Activated CD4-positive, alpha-beta T cell treated with anti-CD3 and anti-CD28 coated beads, Interleukin-2, amount 50 U/mL, for 4 hours (primary cell): ENCODE measurements around the gene NXPH3.
A peak's percentile ranks its signal among the peaks of the same experiment; 100 is the strongest.
"Not testable (repeated sequence)": the region's sequence is repeated elsewhere in the genome, so short reads cannot be mapped to it uniquely, and the experiment has no call there.

ENCODE experiments used
- DNase-seq, 2 experiments: peaks; one replicate each; pipeline ENCODE4 v3.0.0-alpha.2; 2020

Gene NXPH3

DNA sequence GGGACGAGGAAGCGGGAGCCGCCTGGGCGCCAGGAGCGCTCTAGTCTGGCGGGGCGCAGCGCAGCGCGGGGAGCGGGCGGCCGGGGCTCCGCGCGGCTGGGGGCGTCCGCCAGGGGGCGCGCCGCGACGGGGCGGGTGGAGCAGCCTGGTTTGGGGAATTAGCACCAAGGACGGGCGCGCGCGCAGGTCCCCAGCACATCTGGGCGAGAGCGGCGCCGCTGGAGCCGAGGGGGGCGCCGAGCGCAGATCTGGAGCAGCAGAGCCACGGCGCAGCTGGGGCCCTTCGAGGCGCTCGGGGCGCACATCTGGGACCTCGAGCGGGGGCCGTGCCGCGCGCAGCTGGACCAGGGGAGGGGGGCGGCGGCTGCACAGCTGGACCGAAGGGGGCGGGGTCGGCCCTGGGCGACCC is at the start of gene NXPH3:
Gene NXPH3, plus strand, starts transcription at position 193 of the 409 bp plus-strand sequence. CDS start 349 bp downstream, outside the sequence.
- peak; percentile 48 to 50 for DNase-seq

DNA sequence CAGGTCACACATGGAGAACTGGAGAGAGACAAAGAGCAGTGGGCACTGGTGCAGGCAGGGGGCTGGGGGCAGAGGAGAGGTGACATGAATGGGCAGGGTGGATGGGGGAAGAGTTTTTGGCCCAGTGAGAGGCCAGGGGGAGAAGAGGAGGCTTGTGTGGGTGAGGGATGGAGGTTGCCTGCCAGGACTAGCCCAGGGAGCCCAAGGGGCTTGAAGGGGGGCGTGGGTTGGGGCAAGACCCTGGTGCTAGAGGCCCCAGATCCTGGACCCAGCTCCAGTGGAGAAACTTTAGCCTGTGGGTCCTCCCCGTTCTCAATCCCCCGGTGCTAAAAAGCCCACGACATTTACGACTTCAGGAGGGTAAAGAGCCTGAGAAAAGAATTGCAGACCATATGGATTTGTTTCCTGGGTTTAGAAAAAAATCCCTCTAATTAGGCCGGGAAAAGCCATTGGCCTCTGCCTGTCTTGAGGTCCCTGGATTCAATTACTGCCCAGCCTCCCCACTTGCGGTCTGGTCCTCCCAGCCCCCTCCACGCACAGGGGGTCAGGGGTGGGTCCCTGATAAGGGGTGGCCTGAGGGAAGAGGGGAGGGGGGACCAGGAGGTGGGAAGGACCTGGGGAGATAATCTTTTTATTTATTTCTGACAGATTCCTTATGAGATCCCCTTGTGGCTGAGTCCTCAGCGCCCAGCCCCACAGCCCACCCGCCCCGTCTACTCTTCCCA is 47.6 kb upstream of the NXPH3 start:
- DNase-seq, result no peak

GRCh38 chr17:49528966-49529365 is 46.7 kb upstream of the NXPH3 start:
- DNase-seq, result no peak

DNA sequence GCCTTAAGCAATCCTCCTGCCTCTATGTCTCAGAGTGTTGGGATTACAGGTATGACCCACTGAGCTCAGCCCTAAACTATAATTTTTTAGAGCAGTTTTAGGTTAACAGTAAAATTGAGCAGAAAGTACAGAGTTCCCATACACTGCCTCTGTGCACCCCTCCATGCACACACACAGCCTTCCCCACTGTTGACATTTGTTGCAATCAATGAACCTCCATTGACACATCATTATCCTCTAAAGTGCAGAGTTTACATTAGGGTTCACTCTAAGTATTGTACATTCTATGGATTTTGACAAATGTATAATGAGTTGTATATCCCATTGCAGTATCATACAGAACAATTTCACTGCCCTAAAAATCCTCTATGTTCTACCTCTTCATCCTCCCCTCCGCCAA is 45.6 kb upstream of the NXPH3 start:
- DNase-seq, result no peak

DNA sequence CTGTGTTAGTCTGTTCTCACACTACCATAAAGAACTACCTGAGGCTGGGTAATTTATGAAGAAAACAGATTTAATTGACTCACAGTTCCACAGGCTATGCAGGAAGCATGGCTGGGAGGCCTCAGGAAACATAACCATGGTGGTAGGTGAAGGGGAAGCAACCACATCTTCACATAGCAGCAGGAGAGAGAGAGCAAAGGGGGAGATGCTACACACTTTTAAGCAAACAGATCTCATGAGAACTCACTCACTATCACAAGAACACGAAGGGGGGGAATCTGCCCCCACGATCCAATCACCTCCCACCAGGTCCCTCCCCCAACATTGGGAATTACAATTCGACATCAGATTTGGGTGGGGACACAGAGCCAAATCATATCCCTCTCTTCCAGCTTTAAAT is 31.8 kb upstream of the NXPH3 start:
- no peak for DNase-seq

DNA sequence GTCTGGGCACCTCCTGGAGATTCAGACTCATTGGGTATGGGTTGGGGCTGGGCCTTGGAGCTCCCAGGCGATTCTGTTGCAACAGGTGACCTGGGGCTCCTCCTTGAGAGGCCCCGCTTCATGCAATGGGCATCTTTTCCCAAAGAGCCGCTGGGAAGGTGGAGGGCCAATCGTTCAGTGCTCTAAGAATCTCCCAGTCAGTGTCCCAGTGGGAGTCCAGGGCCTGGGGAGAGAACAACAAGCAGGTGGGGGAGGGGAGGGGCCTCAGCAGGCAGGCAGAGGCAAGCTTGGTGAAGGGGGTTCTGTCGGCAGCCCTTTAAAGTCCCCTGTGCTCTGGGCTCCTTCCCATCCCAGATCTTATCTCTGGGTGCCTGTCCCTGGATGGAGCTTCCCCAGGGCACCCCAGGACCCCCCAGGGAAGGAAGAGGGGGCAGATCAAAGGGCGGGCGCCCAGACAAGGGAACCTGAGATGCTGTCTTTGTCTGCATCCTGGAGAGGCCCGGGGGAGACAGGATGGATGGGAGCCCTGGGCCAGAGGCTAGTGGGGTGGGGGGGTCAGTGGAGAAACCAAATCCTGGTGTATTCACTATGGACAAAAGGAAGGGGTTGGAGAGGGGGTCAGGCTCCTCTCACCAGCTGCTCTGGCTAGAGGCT is 30.5 kb upstream of the NXPH3 start:
- no peak for DNase-seq

- DNase-seq, result no peak
Observed at GRCh38 chr17:49545806-49546545, 29.7 kb upstream of the NXPH3 start.

- no peak for DNase-seq
Observed at GRCh38 chr17:49546546-49547535, 28.8 kb upstream of the NXPH3 start.

DNA sequence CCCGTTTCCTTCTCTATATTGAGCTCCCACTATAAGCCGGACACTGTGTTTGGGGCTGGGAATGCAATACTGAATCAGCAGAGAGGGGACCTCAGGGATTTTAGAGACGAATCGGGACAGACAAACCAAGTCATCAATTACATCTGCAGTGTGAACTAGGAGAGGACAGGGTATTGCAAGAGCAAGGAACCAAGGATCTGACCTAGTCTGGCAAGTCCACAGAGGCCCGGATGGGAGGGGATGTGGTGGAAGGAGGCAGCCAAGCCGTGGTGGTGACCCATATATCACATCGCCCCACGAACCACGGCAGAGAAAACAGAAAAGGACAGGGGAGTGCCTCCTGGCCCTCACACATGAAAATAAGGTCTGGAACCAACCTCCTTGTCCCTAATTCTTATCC is 28.1 kb upstream of the NXPH3 start:
- DNase-seq, result no peak

GRCh38 chr17:49548051-49548505 is 27.6 kb upstream of the NXPH3 start:
- no peak for DNase-seq

- no peak for DNase-seq
Observed at GRCh38 chr17:49548506-49549310, 27.0 kb upstream of the NXPH3 start.

DNA sequence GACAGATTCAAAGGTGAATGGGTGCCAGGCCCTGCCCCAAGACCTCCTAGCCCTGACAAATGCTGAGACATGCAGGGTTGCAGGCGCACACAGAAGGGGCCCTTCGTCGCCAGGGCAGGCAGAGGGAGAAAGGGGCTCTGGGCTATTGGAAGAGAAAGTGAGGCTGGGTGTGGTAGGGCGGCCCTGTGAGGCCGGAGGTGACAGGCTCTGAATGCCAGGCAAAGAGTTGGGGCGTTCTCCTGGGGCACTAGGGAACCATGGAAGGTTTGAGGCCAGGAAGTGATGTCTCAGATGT is 26.4 kb upstream of the NXPH3 start:
- no peak for DNase-seq

DNA sequence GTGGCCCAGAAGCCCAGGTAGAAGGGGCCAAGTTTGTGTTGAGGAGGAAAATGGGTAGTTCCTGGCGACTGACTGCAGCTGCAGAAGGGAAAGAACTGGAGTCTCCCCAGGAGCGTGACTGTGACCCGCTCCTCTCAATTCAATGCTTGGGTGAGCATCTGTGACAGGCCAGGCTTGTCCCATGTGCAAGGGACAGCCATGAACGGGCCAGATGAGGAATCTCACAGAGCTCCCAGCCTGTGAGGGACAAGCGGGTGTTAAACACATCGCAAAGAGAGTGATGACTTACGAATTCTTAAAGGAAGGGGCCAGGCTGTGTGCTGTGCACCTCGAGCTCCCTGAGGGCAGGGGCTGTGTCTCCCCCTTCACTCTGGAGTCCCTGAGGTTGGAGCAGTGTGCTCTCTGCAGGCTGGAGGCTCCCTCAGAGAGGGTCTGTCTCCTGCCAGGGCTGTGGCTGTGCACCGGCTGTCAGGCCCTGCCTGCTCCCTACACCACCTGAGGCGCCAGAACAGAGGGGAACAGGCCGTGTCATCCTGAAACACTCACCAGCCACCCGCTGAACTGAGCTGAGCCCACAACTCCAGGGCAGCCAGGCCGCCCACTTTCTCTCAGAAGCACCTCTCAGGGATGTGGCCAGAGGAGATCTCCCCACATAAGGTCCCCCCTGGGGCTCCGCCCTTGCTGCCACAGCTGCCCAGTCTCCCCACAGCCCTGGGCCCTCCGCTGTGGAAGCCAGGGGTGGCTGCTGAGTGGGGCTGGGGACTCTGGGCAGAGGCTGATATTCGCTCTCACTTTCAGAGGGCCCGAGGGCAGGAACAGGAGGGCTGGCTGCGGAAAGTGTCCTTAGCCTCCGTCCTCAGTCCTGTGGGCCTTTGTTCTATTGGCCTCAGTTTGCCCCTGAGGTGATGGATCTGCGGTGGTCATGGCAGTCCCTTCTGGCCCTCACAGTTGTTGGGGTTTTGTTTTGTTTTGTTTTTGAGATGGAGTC is 25.7 kb upstream of the NXPH3 start:
- no peak for DNase-seq

DNA sequence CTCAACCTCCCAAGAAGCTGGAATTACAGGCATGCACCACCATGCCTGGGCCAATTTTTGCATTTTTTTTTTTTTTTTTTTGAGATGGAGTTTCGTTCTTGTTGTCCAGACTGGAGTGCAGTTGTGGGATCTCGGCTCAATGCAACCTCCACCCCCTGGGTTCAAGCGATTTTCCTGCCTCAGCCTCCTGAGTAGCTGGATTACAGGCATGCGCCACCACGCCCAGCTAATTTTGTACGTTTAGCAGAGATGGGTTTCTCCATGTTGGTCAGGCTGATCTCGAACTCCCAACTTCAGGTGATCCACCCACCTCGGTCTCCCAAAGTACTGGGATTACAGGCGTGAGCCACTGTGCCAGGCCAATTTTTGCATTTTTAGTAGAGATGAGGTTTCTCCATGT is 24.9 kb upstream of the NXPH3 start:
- DNase-seq, result not testable (repeated sequence)

DNA sequence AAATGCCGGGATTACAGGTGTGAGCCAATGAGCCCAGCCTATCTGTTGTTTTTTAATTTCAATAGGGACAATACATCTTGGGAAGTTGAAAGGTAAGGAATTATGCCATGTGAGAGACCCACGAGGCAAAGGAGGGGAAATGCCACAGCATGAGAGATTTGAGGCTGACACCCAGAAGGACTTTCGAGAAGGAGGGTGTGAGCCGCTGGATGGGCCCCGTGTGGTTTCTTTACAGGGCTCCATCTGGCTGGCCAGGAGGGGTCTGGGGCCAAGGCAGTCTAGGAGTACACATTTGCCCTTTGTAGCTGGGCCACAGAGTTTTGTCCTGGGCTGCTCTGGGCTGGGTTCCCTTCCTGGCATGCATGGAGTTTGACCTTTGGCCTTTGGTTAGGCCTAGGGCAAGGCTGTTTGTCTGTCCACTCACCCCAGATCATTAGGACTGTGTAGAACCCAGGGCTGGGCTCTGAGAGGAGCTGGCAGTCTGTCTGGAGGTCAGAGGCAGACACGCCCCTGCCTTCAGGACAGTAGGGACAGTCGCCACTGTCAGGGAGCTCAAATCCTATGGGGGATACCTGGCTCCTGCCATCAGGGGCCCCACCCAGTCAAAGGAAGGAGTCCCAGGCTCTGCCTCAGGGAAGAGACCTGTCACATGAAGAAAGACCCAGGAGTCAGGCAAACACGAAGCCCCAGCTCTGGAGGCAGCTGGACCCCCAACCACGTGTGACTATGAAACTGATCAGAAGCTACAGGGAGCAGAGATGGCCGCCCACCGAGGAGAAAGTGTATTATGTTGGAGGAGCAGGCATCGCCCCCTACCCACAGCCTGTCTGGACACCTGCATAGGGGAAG is 24.2 kb upstream of the NXPH3 start:
- DNase-seq, result no peak

- DNase-seq, result no peak
Observed at GRCh38 chr17:49552070-49552751, 23.5 kb upstream of the NXPH3 start.

GRCh38 chr17:49553676-49554335 is 21.9 kb upstream of the NXPH3 start:
- no peak for DNase-seq
